Fibroblast of lung (primary cell): ENCODE data around the gene CEP78.

Source experiments
- EZH2 ChIP-seq: IDR thresholded peaks from 2 replicates; pipeline ENCODE4 v1.5.1; 2012; ENCODE audit warnings: low read length, control low read depth, mild to moderate bottlenecking; ENCODE audit errors: missing control alignments
- TF ChIP-seq, protein P1 (sequence below), 2 donors: IDR thresholded peaks in 1 of 2; conservative IDR thresholded peaks in 1 of 2; 1 replicate in 1 of 2; 2 replicates in 1 of 2; pipeline ENCODE4 v1.5.1; 2011 to 2012; ENCODE audit warnings: low read length in 2 of 2, control low read depth in 1 of 2, inconsistent platforms in 1 of 2, low read depth in 1 of 2, mild to moderate bottlenecking in 1 of 2

DNA sequence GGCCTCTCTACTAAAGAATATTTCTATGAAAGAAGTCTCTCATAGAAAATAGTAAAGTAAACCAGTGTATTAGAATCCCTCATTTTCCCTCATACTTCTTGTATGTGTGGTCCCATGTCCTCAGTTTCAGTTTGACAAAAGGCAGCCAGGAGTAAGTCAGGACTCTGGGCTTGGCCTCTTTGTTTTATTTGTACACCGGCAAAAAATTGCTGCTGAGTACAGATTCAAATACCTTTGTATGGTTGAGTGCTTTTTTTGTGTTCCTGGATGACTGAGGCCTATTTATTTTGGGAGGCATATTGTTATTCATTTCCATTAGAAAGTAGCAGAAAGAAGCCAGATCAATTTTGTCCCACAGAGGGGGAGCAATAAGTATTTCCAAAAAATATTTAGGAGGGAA, 47.3 kb upstream of the CEP78 start:
- no peak for TF ChIP-seq EZH2
- TF ChIP-seq, protein P1, sequence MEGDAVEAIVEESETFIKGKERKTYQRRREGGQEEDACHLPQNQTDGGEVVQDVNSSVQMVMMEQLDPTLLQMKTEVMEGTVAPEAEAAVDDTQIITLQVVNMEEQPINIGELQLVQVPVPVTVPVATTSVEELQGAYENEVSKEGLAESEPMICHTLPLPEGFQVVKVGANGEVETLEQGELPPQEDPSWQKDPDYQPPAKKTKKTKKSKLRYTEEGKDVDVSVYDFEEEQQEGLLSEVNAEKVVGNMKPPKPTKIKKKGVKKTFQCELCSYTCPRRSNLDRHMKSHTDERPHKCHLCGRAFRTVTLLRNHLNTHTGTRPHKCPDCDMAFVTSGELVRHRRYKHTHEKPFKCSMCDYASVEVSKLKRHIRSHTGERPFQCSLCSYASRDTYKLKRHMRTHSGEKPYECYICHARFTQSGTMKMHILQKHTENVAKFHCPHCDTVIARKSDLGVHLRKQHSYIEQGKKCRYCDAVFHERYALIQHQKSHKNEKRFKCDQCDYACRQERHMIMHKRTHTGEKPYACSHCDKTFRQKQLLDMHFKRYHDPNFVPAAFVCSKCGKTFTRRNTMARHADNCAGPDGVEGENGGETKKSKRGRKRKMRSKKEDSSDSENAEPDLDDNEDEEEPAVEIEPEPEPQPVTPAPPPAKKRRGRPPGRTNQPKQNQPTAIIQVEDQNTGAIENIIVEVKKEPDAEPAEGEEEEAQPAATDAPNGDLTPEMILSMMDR (conservative IDR thresholded peaks at IDR 0.05 in 1 of 2, IDR thresholded peaks at IDR 0.05 in 1 of 2; ENCODE audit: low read depth in 1 of 2, low read length in 2 of 2), result no peak
